ENCODE data around the gene ZNF446. TPM values are rescaled to one million over a fixed set of nuclear protein-coding genes. Genes with fewer than 3 reads are reported as not detected.
"Not testable (repeated sequence)": the region's sequence is repeated elsewhere in the genome, so short reads cannot be mapped to it uniquely, and the experiment has no call there.

Gene ZNF446
- total RNA-seq, 1 experiment from 2014 or later = 8.7 TPM

DNA sequence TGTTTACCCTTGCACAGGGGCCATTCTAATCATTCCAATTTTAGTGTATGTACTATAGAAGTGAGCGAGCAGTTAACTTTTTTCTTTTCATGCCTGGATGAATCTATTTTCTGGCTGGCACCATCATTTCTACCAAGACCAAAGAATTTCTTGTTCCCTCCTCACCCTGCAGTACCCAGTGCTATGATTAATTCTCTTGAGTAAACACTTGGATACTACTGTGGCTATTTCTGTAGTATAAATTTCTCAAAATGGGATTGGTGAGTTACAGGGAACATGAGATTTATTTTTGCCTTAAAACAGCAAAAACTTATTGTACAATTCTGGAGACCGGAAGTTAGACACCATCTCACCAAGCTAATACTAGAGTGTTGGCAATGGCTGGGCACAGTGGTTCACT lies 7.6 kb downstream of the ZNF446 start:
- no peak for DNase-seq (ENCODE audit: low read depth, low spot score)
- in situ Hi-C loops (cut with HindIII; ENCODE audit: low pct_unique_long_range_greater_than_20kb, low sequenced_read_pairs) = no loop called here

DNA sequence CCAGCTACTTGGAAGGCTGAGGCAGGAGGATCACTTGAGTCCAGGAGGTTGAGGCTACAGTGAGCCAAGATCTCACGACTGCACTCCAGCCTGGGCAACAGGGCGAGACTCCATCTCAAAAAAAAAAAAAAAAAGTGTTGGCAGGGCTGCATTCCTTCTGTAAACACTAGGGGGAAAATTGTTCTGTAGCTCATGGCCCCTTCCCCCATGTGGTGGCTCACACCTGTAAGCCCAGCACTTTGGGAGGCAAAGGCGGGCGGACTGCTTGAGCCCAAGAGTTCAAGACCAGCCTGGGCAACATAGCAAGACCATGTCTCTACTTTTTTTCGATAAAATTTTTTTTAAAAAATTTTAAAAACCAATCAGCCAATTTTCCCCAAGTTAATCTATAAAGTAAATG lies 8.2 kb downstream of the ZNF446 start:
- in situ Hi-C loops (cut with HindIII; ENCODE audit: low pct_unique_long_range_greater_than_20kb, low sequenced_read_pairs); DNase-seq (ENCODE audit: low read depth, low spot score): not testable (repeated sequence)

DNA sequence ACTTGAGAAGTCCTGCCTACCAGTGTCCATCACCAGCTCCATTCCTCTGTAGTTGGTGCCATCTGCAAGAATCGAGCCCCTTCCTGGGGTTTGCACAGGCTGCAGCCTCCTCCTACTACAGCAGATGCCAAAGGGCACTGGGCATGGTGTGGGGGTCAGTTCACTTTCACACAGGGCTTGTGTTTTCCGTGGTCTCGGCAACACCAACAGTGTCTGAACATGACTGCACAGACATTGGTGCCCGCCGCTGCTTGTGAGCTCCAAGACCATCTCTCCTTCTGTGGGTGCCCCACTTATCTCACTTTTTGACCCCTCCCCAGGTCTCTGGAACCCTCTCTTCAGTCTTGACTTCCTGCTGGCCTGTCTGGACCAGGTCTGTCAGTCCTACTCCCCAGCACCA lies 15.2 kb downstream of the ZNF446 start:
- no peak for DNase-seq (ENCODE audit: low read depth, low spot score)
- in situ Hi-C loops (cut with HindIII; ENCODE audit: low pct_unique_long_range_greater_than_20kb, low sequenced_read_pairs) = no loop called here

DNA sequence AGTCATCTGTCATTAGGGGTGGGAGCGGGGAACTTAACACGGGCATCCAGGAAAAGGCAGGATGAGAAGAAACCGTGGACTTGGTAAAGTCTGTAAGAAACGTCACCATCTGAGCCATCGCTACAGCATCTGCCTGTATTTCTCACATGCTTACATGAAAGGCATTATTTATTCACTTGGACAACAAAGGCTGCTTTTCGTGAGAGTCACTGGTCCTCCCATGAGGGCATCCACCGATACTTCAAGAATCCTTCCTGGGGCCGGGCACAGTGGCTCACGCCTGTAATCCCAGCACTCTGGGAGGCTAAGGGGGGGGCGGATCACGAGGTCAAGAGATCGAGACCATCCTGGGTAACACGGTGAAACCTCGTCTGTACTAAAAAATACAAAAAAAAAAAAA lies 16.1 kb downstream of the ZNF446 start:
- in situ Hi-C loops (cut with HindIII; ENCODE audit: low pct_unique_long_range_greater_than_20kb, low sequenced_read_pairs) = no loop called here
- DNase-seq (ENCODE audit: low read depth, low spot score) = peak; percentile 79

DNA sequence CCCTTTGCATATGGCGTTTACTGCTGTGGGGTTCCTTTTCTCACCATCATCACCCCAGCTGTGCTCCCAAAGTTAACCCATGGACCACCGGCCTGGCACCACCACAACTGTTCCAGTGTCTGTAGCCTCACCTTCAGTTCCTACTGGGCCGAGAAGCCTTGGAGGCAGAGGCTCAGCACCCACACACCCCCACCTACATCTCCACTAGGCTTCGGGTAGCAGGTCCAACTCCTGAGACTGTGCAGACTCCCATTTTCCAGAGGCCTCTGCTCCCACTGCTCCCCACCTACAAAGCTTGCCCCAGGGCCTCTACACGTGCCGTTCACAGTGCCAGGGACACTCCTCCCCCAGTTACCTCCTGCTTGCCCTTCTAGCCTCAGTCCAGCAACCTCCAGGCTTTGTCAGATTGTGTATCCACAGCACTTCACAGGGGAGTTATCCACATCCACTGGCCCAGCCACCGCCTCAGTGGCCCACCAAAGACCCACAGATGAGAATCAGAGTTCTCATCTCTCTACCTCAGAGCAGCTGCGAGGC lies 21.6 kb downstream of the ZNF446 start:
- DNase-seq (ENCODE audit: low read depth, low spot score) = no peak
- in situ Hi-C loops (cut with HindIII; ENCODE audit: low pct_unique_long_range_greater_than_20kb, low sequenced_read_pairs) = no loop called here

DNA sequence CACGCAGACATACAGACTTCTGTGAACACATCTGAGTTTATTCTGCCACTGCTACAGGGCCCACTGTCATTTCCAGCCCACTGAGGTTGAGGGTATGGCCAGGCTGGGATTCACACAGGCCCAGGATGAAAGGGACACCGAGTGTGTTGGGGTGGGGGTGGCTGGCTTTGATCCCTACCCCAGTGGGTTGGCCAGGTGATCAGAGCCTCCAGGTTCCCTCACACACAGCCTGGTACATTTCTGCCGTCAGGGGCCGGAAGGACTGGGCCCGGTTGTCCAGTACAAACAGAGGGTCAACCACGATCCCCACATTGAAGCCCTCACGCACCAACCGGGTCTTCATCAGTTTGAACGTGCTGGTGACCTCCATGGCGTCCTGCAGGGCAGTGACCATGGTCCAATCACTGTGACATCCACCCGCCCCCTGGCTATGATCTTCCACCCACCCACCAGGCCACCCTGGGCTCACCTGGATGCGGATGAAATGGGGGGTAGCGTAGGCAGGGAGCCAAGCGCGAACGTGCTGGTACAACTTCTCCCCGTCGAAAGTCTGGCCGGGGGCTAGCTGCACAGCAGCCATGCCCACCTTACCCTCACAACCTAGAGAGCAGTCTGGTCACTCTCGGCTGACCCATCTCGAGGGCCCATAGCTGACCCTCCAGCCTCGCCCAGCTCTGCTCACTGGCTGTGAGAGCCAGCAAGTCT lies 22.3 kb downstream of the ZNF446 start:
- DNase-seq (ENCODE audit: low read depth, low spot score) = no peak
- in situ Hi-C loops (cut with HindIII; ENCODE audit: low pct_unique_long_range_greater_than_20kb, low sequenced_read_pairs) = no loop called here

DNA sequence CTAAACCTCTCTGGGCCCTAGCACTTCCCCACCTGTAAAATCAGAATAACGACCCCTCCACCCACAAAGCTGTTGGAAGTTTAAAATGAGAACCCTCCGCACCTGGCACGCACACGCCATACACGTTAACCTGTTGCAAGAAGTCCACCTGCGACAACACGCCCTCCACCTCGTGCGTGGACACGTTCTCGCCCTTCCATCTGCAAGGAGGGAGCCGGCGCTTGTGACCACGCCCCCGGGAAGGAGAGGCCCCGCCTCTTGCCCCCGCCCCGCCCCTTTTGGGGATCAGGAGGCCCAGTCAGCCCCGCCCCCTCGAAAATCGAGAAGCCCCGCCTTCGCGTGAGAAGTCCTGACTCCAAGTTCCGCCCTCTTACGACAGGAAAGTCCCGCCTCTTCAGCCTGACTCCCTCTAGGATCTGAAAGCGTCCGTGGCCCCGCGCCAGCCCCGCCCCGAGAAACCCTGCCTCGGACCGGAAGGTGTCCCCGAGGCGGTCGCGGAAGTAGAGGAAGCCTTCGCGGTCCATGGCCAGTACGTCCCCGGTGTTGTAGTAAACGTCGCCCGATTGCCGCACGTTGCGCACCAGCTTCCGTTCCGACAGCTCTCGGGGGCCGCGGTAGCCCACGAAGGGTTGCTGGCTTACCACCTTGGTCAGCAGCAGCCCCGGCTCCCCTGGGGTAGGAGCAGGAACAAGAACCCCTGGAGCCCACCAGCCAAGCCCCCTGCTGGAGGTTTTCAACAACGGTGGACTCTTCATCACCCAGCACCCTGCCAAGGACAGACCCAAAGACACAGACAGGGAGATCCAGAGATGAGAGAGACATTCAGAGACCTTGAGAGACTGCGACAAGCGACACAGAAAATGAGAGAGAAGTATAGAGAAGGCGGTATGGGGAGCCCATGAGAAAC lies 23.1 kb downstream of the ZNF446 start:
- in situ Hi-C loops (cut with HindIII; ENCODE audit: low pct_unique_long_range_greater_than_20kb, low sequenced_read_pairs) = no loop called here
- peak; percentile 84 for DNase-seq (ENCODE audit: low read depth, low spot score)

DNA sequence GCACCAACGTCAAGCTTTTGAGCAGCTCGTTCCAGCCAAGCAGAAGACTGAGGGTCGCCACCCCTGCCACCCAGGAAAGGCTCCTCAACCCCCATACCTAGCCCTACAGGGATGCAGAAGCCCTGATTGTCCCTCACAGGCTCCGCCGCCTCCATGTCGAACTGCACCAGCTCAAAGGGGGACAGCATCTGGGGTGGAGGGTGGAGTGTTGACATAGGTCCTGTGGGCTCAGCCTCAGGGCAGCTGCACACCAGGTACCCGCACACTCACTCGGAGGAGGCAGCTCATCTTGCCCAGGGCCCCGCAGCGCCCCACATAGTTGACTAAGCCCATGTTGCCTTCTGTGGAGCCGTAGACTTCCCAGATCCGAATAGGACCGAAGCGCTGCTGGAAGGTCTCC lies 24.1 kb downstream of the ZNF446 start:
- in situ Hi-C loops (cut with HindIII; ENCODE audit: low pct_unique_long_range_greater_than_20kb, low sequenced_read_pairs) = no loop called here
- DNase-seq (ENCODE audit: low read depth, low spot score) = no peak

DNA sequence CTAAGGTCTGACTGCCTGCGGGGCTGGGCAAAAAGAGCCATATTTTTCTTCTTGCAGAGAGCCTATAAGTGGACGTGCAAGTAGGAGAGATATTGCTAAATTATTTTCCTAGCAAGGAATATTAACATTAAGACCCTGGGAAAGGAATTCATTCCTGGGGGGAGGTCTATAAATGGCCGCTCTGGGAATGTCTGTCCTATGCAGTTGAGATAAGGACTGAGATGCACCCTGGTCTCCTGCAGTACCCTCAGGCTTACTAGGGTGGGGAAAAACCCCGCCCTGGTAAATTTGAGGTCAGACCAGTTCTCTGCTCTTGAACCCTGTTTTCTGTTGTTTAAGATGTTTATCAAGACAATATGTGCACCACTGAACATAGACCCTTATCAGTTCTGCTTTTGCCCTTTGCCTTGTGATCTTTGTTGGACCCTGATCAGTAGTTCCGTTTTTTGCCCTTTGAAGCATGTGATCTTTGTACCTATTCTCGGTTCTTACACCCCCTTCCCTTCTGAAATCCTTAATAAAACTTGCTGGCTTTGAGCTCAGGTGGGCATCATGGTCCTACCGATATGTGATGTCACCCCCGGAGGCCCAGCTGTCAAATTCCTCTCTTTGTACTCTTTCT lies 31.6 kb downstream of the ZNF446 start:
- in situ Hi-C loops (cut with HindIII; ENCODE audit: low pct_unique_long_range_greater_than_20kb, low sequenced_read_pairs); DNase-seq (ENCODE audit: low read depth, low spot score): not testable (repeated sequence)

DNA sequence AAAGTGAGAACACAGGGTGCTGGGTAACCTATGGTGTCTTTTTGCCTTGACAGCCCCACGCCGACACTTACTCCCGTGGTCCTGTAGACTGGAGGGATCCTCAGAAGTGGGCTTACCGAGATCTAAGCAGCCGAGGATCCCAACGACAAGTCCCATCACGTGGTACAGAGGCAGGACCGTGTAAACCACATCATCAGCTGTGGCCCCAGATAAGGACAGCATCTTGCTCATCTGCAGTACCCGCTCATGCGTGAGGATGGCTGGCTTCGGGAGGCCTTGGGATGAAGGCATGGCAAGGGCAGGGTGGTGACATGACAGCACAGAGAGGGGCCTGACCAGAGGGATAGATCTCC lies 33.6 kb downstream of the ZNF446 start:
- no peak for DNase-seq (ENCODE audit: low read depth, low spot score)
- in situ Hi-C loops (cut with HindIII; ENCODE audit: low pct_unique_long_range_greater_than_20kb, low sequenced_read_pairs) = no loop called here

DNA sequence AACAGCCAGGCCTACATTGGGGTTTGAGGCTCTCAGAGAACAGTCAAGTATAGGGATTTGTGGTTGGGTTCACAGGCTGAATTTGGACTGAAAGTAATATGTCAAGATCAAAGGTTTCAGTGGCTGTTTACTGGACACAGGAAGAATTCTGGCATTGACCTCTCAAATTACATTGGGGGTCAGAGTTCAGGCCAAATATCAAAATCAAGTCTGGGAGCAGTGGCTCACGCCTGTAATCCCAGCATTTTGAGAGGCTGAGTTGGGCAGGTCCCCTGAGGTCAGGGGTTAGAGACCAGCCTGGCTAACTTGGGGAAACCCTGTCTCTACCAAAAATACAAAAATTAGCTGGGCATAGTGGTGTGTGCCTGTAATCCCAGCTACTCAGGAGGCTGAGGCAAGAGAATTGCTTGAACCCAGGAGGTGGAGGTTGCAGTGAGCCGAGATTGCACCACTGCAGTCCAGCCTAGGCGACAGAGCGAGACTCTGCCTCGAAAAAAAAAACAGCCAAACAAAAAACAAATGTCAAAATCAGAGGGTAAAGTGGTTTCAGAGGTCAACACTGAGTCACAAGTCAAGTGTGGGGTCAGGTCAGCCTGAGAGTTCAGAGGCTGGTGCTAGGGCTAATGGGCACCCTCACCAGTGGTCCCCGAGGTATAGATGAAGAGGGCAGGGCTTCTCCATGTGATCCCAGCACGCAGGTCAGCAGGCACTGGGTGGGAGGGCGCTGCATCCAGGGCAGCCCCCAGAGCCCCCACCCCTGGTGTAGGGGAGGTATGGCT lies 34.1 kb downstream of the ZNF446 start:
- no peak for DNase-seq (ENCODE audit: low read depth, low spot score)
- in situ Hi-C loops (cut with HindIII; ENCODE audit: low pct_unique_long_range_greater_than_20kb, low sequenced_read_pairs) = no loop called here

DNA sequence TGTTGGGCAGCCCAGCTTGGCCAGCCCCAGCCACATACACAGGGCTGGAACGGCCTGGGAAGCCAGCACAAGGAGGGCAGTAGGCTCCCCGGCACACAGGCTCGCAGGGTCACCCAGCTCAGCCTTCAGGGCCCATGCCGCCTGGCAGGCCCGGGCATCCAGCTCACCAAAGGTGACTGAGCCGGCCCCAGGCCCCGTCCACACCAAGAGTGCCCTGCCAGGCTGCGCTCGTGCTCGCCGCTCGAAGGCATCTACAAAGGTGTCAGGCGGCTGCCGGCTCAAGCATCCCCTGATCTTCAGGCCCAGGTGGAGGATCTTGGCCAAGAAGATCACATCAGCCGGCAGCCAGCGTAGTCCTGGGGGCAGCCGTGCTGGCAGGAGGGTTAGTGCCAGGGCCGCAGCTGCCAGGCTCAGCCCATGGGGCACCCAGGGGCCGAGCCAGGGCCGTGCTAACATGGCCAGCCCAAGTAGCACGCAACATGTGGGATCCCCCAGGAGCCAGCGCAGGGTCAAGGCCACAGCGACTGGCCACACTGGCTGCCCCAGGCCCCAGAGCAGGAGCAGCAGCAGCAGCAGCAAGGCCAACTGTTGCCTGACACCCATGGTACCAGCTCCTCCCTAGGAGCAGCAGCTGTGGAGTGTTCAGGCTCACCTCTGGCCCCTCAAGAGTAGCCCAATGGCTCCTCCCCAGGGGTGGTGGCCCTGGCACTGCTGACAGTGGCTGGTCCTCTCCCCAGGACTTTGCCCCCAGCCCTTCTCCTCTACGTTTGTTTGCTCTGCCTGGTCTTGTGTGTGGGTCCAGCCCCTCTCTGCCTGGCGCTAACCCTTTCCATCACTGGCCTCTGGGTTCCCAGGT lies 35.4 kb downstream of the ZNF446 start, which contains the start of gene SLC27A5:
SLC27A5 (minus strand) TSS at position 640 of the 856 bp plus-strand sequence; CDS start at position 603, 37 bp downstream.
- in situ Hi-C loops (cut with HindIII; ENCODE audit: low pct_unique_long_range_greater_than_20kb, low sequenced_read_pairs) = no loop called here
- no peak for DNase-seq (ENCODE audit: low read depth, low spot score)

DNA sequence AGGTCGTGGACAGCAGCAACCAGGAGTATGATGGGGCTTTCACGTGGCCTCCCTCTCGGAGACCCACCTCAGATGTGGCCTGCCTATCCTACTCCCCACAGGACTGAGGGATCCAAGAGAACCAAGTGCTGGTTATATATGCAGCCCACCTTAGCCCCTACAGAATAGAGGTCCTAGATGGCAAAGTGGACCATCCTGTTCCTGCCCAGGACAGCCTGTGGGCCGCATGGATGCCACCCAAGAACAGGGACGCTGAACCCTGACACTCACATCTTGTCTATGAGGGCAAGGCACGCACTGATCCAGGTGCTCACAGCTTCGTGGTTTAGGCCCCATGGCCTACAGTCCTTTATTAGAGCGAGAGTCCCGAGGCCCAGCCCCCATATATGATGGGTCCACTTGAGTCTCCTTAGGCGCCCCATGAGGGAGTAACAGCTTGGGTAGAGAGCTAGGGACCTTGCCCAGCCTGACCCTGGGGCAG lies 37.1 kb downstream of the ZNF446 start:
- in situ Hi-C loops (cut with HindIII; ENCODE audit: low pct_unique_long_range_greater_than_20kb, low sequenced_read_pairs) = no loop called here

DNA sequence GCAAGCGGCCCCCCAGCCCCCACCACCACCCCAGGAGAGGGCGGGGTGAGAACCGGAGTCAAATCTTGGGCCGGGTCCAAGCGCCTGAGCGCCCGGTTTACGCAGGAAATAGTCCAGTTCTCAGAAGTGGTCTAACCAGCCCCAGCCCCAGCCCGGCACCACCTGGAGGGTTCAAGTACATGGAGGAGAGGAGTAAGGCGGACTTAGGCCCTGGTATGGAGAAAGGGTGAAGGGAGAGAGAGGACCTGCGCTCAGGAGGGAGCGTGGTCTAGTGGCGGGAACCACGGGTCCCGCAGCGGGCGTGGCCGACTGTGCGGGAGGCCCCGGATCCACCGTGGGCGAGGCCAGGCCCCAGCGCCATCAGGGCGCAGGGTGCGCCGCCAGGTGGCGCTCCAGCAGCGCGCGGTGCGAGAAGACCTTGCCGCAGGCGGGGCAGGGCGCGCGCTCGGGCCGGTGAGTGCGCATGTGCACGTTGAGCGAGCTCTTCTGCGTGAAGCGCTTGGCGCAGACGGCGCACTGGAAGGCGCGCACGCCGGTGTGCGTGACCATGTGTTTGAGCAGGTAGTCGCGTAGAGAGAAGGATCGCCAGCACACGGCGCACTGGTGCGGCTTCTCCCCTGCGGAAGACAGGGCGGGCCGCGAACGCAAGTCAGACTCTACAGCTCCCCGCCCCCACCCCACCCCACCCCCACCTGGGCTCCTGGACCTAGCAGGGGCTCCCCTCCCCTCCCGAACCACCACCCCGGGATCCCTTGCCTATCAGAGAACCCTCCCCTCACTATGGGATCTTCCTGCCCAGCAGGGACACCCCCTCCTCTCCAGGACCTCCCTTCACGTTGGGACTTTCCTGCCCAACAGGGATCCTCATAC lies 37.8 kb downstream of the ZNF446 start:
- in situ Hi-C loops (cut with HindIII; ENCODE audit: low pct_unique_long_range_greater_than_20kb, low sequenced_read_pairs) = no loop called here
- DNase-seq (ENCODE audit: low read depth, low spot score) = peak; percentile 76

More for the DNA sequence above, 37.1 kb downstream of the ZNF446 start:
- no peak for DNase-seq (ENCODE audit: low read depth, low spot score)

DNA sequence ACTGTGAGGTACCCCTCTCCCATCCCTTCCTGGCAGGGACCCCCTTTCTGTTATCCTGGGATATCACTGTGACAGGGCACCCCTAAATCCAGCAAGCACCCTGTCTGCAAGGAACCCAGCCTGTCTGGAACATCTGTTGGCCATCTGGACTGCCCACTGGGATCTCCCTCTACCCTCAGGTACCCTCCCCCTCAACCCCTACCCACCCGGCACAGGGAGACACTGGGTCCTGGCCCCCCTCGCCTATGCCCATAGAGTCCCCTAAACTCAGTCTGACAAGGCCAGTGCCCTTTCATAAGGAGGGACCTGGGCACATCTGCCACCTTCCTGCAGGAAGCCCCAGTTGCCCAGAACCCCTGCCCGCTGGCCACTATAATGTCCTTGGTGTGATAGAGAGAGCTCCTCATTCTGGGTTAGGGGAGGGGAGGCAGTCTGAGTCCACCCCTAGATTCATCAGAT lies 38.4 kb downstream of the ZNF446 start:
- DNase-seq (ENCODE audit: low read depth, low spot score) = no peak
- in situ Hi-C loops (cut with HindIII; ENCODE audit: low pct_unique_long_range_greater_than_20kb, low sequenced_read_pairs) = no loop called here

DNA sequence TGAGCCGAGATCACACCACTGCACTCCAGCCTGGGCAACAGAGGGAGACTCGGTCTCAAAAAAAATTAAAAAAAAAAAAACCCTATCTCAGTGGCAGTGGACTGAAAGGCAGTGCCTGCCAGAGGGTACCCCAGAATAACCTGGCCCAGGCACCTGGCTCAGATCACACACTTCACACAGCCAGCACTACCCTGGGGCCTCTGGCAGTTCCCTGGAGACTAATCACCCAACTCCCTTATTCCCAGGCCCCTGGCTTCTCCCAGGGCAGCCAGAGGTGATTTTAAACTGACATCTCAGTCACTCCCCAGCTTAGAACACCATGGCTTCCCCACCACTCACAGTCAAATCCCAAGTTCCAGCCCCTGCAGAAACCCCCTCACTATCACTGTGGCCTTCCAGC lies 39.1 kb downstream of the ZNF446 start:
- in situ Hi-C loops (cut with HindIII; ENCODE audit: low pct_unique_long_range_greater_than_20kb, low sequenced_read_pairs) = no loop called here

More for the DNA sequence above, 39.1 kb downstream of the ZNF446 start:
- no peak for DNase-seq (ENCODE audit: low read depth, low spot score)
